HG03060 (cell line): ENCODE data around the gene USP21.

Experiments used
- ATAC-seq: cut with Tn5 transposase; IDR thresholded peaks from one replicate; pipeline ENCODE4 v1.9.1; 2021; ENCODE audit warnings: low read depth, moderate number of reproducible peaks; ENCODE audit not compliant: unreplicated experiment

The USP21 gene

DNA sequence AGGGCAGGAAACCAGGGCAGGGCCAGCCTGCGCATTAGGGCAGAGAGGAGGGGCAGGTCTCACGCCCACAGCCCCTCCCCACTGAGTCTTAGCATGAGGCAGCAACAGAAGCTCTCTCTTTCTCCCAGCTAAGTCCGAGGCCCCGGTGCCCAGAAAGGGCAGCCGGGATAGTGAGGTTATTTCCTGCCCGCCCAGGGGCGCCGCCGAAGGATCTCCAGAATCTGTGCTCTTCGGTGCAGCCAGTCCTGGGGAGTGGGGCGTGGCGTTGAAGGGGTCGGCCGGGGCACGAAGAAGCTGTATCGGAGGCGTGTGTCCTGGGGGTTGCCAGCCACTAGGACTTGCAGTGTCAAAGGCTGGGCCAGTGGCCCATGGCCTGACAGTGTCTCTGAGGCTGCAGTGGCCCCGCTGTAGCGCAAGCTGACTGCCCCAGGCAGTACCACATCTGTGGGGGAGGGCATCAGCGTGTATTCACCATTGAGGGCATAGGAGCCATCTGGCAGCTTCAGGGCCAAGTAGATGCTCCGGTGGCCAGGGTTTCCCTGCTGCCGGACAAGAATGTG, 31.7 kb downstream of the USP21 start:
- no peak for ATAC-seq

DNA sequence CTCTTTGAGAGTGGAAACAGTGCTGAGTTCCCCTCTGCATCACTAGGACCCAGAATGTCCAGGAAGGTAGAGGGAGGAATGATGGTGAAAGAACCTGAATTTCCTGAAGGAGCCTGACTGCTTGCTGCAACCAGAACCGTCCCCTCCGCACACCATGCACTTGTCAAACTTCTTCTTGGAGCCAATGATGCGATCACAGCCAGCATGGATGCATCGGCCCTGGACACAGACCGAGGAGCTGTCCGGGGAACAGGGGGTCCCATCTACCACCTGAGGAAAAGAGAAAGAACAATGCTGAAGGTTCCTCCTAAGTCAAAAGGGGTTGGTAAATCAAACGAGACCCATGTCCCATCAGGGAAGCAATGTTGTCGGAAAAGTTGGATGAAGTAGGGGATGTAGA, 32.7 kb downstream of the USP21 start:
- no peak for ATAC-seq

DNA sequence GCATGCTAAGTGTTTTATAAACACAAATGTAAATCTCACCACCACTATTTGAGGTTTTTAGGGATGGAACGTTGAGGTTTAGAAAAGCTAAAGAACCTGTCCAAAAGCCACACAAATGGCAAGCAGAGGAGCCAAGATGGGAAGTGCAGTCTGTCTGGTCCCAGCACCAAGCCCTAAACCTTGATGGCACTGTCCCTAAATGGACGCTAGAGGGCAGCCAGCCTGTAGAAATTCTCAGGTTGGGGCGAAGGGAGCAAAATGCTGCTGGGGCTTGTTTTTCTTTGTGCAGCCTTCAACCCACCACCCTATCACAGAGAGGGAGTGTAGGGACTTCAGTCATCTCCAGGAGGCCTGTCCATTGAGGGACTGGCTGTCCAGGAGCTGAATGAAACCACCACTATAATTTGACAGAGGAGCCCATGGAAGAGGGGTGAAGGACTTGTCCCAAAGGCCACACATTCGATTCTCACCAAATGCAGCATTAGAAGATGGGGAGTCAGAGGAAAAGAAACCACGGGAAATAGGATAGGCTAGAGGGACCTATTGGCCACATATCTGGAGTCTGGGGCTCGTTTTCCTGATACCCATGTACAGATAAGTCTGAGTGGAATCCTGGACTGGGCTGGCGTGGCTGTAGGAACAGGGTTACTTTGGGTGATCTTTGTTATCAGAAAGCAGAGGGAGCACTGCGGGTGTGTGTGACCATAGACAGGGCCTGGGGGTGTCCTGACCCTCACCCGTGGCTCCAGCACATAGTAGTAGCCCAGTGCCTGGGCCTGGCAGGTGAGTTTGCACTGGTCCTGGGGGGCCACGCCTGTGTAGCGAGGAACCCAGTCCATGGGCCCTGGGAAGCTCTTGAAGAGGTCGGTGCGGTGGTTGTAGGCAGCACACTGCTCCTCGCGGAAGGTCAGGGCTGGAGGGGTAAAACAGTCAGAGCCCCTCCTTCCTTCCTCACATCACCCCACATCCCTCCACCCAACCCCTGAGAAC, 33.5 kb downstream of the USP21 start:
- ATAC-seq = no peak

DNA sequence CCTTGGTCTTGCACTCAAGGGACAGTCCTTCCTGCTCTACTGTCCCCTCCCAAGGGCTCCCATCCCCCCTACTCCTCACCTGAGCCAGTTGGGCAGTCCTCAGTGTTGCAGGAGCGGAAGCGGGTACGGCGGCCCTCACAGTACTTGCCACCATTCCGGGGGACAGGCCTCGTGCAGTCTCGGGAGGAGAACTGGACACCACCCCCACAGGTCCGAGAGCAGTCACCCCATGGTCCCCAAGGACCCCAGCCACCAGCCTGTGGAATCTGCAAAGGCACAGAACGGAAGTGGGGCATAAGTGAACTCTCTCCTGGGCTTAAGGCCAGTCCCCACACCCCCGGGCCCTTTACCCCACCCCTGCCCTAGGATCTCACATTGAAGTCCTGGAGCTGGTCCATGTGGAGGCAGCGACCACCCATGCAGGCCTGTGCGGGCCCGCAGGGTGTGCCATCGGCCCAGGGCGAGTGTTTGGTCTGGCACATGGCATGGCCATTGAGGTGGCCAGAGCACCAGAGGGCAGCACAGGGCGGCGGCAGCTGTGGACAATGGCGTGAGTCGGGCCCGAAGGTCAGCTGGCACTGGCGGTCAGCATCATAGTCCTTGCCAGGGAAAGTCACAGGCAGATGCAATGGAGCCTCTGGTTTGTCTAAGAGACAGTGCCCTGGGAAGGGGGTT, 34.4 kb downstream of the USP21 start:
- ATAC-seq = no peak

DNA sequence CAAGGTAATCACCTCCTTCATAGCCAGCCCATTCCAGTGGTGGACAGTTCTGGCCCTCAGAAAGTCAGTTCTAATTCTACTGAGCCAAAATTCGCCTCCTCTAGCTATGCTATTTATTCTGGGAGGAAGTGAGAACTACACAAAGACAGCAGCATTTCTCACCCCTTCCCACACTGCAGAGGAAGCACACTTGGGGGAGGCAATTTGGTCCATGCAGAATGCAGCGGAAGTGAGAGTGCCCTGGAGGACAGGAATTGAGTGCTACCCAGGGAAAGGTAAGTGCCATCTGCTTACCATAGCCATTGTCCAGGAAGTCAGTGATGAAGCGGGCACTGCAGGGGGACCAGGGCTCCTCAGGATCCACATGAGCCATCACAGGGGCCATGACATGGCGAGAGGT, 35.9 kb downstream of the USP21 start:
- no peak for ATAC-seq

DNA sequence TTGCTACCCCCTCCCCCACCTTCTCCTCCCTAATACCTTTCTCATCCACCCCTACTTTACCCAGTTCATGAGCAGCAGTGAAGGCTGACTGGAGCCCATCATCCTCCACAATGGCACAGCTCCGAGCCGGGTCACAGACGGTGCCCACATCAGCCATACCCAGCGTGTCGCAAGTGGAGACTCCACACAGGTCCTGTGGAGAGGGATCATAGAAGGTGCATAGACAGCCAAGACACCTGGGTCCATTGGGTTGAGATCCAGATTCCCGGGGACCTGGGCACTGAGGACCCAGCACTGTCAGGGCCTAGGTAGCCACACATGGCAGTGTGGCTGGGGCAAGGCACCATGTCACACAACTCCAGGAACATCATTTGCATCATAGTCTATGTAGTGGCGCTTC, 36.8 kb downstream of the USP21 start:
- ATAC-seq = no peak

DNA sequence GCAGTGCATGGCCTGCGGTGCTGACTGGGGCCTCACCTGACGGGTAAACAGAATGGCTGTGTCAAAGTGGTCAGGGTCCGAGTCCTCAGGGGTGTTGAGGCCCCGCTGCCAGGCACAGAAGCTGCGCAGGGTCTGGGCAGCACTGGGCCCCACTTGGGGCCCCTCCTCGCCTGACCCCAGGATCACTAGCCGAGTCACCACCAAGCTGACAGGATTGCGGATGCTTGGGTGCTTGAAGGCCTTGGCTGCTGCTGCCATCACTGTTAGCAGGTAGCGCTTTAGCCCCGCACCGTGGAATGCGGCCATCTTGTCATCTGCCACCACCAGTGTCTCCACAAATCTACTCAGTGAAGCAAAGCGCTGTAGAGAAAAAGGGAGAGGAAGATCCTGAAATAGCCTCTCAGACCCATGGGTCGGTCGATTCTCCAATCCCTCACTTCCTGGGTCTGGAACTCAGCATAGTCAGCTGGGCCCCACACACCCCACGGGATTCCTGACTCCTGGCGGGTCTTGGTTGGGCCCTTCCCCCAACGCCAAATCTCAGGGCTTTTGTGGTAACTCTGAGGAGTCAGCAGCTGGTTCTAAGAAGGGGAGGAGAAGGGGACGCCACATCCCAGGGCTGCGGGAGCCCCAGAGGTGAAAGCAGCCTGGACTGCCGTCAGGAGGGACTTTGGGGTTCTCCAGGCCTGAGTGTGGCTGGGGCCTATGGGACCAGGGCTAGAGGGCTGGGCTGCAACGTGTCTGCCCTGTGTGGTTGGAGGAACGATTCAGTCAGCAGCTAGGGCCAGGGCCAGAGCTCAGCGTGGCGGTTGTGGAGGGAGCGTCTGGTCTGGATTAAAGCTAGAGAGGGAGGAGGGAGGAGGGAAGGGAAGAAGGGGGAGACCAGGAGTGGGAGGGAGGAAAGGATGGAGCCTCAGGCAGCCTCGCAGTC, 37.5 kb downstream of the USP21 start:
- no peak for ATAC-seq

DNA sequence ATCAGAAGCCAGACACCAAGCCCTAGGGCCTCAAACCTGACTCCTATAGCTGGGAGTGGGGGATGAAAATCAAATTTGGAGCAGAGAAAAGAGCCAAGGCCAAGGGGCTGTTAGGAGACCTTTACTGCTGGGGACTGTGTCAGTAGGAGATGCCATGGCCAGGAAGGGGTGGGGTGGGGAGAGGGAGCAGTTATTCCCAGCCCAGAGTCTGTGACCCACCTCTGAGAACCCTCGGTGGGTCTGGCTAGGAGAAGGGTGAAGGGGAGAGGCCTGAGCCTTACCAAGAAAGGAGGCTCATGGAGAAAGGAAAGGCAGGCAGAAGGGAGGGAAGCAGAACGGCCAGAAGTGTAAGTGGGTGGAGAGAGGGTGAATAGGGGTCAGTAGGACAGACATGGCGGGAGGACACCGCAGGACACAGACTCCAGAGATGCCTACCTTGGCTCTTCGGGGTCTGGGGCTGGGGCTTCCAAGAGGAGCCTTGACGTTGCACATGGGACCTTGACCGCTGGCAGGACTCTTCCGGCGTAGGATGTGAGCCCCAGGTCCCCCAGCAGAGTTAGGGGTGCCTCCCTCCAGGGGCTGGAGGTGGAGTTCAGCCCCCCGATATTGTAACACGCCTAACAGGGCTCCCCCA, 38.4 kb downstream of the USP21 start:
- ATAC-seq = no peak

DNA sequence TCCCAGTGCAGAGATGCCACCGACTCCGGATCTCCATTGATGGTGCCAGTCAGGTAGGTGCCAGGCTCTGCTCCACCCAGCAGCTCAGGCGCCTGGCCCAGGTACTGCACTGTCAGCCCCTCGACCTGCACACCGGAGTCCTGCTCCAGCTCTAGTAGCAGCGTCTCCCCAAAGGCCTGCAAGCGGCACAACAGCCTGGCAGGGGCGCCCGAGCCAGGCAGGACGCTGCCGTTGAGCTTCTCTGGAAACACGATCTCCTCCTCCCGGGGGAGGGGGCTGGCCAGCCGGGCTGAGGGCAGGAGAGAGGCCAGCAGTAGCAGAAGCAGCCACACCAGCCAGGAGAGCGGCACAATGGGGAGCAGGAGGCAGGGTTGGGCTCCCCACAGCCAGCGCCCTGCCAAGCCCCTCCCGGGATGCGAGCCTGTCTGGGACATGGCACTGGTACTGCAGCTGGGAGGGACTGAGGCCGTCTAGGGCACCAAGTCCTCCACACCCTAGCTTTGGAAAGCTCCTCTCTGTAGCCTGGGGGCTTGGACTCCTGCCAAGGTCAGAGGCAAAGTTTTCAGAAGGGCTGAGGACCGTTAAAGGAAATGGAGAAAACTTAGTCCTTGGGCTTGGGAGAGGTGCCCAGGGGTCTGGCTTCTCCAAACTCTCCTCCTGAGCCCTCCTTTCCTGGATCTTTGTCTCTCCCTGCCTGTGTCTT, 39.0 kb downstream of the USP21 start:
- ATAC-seq = no peak

DNA sequence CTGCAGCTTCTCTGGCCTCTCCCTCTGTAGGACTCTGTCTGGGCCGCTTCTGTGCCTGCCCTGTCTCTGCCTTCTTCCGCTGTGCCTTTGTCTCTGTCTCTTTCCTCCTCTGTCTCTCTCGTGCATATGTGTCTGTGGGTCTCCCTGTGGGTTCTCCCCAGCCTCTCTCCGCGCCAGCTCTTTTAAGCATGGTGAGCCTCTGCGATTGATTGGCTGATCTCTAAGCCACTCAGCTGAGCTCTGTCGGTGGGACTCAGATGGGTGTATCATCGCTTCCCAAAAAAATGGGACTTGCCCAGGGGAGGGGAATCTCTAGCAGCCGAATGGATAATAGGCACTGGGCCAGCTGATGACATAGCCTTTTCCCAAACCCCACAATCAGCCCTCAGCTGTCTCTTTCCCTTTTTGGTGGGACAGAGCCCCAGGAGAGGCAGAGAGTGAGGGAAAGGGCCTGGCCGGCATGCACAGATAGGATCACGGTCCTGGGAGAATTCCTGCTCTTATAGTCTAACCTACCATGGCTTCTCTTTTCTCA, 39.7 kb downstream of the USP21 start, which contains the start of gene ADAMTS4:
Gene ADAMTS4, minus strand, starts transcription at position 158 of the 535 bp plus-strand sequence. CDS start 427 bp downstream, outside the sequence.
- no peak for ATAC-seq

DNA sequence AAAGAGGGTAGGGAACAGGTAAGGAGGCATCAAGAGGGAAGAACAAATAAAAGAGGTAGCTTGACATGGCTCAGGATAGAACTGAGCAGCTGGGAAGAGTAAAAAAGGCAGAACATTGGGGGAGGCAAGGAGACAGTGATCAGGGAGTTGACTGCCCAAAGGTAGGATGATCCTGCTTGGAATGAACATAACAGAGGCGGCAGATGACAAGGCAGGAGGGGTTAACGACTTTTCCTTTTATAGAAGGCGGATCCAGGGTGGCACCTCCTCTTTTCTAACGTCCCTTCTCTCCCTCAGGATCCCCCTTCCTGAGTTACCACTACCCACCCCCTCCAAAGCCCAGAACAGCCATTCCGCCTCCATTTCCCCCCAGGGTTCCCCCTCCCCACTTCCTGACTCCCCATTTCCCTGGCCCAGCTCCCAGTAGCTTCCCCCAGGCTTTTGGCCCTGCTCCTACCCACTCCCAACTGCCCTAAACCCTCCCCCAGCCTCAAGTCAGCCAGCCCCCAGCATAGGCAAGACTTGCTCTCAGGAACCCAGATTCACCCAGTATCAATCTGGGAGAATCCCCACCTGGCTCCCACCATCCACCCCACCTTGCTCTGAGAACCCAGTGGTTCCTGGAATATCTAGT, 40.3 kb downstream of the USP21 start:
- no peak for ATAC-seq

DNA sequence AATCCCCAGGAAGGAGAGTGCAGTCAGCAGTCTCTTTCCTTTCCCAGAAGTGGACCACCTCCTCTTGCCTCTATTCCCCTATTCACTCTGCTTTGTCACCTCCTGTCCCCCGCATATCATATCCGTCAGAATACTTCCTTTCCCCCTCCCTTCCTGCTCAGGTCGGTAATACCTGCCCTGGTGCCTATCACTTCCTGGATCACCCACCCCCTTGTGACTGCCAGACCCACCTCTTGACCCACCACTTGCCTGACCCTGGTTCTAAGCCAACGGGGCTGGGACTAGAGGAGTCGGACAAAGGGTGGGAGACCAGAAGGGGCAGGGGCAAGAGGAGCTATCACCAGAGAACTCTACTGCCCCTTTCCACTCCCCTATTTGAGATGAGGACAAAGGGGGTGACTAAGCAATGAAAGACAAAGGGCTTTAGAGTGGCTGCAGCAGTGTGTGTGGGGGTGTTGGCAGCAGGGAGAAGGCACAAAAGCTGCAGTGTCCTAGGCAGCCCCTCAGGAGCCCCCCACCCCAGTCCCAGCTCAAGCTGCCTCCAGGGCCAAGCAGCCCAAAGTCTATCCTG, 41.2 kb downstream of the USP21 start:
- ATAC-seq = no peak

DNA sequence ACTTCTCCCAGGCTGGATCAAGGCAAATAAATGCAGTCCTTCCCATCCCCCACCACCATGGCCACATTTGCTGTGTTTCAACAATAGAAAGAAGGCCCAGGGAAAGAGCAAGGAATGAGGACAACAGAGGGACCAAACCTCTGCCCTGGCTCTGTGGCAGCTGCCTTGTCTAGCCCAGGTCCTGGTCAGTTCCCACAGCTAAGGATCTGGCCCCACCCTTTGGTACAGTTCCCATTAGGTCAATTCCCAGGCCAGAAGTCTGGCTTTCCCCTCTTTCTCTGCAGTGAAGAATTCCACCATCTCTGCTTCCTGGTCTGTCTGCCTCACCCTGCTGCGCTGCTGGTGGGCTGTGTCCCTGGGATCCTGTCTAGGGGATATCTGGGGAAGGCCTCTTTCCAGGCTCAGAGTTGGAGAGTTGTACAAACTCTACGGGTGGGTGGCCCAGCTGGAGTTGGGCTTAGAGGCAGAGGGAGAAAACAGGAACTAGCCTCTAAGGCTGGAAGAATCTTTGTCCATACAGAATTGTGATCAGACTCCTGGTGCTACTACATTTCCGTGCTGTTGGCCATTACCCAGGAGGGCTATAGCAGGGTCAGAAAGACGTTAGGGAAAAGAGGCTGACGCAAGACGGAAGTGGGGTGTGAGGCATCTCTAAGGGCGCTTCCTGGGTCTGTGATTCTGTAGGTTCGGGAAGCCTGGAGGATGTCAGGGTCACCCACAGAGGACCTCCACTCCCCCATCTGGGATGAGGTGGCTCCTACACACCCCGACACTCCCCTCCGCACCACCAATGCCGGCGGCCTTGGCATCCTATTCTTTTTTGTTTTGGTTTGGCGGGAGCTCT, 41.9 kb downstream of the USP21 start:
- no peak for ATAC-seq

DNA sequence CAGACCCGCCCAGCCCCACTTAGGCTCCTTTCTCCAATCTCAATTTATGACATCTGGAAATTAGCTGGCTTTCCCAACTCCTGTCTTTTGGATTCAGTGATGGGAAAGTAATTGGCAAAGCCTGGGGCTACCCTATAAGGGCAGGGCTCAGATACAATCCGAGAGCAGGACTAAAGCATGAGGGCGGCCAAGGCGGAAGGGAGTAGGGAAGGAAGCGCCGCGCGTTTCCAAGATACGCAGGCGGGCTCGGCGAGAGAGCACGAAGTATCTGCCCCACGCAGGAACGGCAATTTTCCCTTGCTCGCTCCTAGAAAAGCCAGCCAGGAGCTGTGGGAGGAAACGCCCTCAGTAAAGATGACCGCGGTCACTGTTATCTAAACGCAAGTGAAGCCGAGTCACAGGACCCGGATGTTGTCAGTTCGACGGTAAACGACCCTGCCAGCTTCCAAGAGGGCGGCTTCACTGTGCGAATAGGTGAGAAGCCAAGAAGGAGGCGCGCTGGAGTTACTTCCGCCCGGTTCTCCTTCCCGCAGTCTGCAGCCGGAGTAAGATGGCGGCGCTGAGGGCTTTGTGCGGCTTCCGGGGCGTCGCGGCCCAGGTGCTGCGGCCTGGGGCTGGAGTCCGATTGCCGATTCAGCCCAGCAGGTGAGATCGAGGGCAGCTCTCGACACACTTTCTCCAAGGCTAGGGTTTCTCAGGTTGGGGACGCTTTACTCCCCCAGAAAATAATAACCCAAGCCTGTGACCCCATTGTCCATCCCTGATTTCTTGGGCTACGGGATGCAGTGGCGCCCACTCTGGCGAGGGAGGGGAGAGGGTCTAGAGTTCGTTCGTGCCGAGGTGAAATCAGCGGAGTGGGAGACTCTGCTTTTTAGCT, 42.8 kb downstream of the USP21 start, which contains the start of gene NDUFS2:
Gene NDUFS2, plus strand, starts transcription at position 532 of the 877 bp plus-strand sequence. Its CDS starts 19 bp downstream, at position 551.
- peak; percentile 85 for ATAC-seq

DNA sequence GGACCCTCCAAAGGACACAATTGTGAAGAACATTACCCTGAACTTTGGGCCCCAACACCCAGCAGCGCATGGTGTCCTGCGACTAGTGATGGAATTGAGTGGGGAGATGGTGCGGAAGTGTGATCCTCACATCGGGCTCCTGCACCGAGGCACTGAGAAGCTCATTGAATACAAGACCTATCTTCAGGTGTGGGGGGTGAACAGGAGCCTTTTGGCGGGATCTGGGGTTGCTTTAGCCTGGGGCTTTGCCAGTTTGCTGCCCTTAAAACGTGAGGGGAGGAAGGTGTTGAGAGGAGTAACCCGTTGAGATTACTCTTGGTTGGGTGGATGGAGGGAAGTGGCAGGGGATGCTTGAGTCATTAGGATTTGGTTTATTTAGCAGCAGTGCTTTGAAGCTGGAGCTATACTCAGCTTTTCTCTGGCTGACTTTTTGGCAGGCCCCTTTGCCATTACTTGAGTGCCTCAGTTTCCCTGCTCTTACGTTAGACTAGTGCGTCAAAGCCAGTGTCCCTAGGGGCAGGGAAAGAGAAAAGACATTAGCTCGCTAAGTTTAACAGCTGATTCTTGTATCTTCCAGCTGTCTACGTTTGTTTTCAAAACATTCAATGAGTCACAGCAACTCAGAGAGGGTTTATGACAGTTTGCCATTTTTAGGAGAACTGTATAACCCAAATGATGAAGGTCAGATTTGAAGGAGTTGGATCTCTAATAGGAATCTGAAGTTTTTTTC, 47.3 kb downstream of the USP21 start:
- ATAC-seq = no peak
